Mononuclear cell (primary cell): ENCODE measurements around the gene KIDINS220. TPM values are rescaled to one million over a fixed set of nuclear protein-coding genes. Genes with fewer than 3 reads are reported as not detected.

Experiments used
- H3K27me3 ChIP-seq: 2 replicates; pipeline ENCODE4 v1.6.0; 2011; ENCODE audit warnings: low read length, control low read depth; ENCODE audit not compliant: insufficient read depth
- H3K4me1 ChIP-seq: 2 replicates; pipeline ENCODE4 v1.5.1; 2011; ENCODE audit warnings: mild to moderate bottlenecking, low read length, control low read depth; ENCODE audit not compliant: insufficient read depth
- H3K4me3 ChIP-seq: 2 replicates; pipeline ENCODE4 v1.5.1; 2011; ENCODE audit warnings: mild to moderate bottlenecking, low read length, moderate library complexity
- H3K9me3 ChIP-seq: 2 replicates; pipeline ENCODE4 v1.5.1; 2011; ENCODE audit warnings: low read depth, mild to moderate bottlenecking, control low read depth, low read length
- total RNA-seq: library from RNA; depleted of rRNA; stranded (reverse); fragments of >200 nt; gene quantifications from one replicate; pipeline ENCODE4 v1.2.3, GENCODE V29; 2012

KIDINS220 gene
- total RNA-seq, 1 donor = 62.2 TPM

DNA sequence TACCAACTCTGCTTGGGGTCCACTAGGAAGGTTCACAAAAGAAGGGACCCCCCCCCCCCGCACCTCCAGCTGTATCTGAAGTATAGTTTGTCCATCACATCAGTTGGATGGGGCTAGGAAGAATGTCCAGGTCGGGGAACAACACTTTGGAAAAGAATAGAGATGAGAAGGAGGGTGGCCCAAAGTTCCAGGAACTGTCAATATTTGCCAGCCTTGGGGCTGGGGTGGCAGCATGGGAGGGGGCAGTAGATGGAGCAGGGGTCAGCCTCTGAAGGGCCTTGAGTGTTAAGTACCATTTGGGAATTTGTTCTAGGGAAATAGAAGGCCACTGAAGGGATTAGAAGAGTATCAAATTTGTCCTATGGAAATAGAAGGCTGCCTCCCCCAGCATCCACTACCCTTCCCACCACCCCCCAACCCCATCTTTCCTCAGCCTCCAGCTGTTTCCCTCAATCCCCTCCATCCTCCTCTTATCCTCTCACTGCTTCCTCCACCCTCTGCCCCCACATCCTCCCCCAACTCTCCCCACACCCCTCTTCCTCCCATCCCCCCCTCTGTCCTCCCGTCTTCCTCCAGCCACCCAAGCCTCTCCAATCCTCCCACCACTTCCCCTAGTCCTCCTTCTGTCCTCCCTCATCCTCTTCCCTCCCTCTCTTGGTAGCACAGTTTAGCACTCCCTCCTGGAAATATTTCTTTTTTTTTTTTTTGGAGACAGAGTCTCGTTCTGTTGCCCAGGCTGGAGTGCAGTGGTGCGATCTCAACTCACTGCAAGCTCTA is 2.0 kb upstream of the KIDINS220 start:
- H3K9me3 ChIP-seq = no peaks in the 10 kb centered on the region
- H3K4me3 ChIP-seq = no peak overlapping the region
- H3K27me3 ChIP-seq = no peaks in the 10 kb centered on the region
- peaks cover 40% of the 10 kb centered on the region for H3K4me1 ChIP-seq

DNA sequence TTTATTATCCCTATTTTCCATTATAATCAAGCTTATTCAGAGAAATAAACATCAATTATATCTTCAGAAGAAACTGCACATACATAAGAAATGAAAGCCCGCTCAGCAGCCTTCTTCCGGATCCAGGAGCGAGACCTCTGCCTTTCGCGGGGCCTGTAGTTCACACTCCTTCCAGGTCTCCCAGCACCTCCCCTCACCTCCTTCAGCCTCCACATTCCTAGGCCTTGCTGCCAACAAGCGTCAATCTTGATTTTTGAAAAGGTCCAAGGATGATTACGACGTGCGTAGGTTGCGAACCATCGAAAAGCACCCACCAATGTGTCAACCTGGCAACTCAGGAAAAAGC is 355 bp upstream of the KIDINS220 start:
- H3K4me1 ChIP-seq = peaks cover 46% of the 10 kb centered on the region
- H3K4me3 ChIP-seq = peak overlapping the region; percentile 19
- H3K9me3 ChIP-seq = no peaks in the 10 kb centered on the region
- no peaks in the 10 kb centered on the region for H3K27me3 ChIP-seq

DNA sequence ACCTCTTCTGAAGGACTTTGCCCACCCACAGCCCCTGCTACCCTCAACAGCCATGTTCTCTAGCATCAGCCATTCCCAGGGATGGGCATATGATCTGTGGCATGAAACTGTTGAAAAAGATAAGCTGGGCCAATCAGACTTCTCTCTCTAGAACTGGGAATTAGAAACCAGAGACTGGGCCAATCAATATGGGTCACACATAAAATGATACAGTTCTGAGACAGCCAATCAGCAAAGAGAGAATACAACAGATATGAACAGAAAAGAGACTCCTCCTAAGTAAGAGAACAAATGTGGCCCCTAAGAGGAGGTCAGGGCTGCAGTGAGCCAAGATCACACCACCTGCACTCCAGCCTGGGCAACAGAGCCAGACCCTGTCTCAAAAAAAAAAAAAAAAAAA is 2.1 kb downstream of the KIDINS220 start:
- Histone ChIP-seq H3K4me3 (no peak overlapping the region), H3K9me3 (no peaks in the 10 kb centered on the region), H3K27me3 (no peaks in the 10 kb centered on the region), H3K4me1 (peaks cover 42% of the 10 kb centered on the region)

DNA sequence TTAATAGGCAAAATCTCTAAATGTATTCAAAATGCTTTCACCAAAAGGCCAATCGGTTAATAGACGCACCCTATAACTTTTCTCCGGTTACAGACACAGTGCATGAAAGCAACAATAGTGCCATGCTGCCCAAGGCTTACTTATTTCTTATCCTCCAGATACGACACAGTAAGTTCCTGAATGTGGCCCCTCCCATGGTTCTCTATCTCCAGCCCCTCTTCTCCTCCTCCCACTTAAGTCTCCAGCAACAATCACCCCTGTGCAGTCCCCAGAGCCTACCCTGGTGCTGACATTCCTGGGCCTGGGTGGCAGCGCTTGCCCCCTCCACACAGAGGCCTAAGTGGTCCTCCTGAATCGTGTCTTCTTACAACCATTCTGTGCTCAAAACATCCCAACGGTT is 3.6 kb downstream of the KIDINS220 start:
- peaks cover 42% of the 10 kb centered on the region for H3K4me1 ChIP-seq
- H3K9me3 ChIP-seq = no peaks in the 10 kb centered on the region
- no peaks in the 10 kb centered on the region for H3K27me3 ChIP-seq
- H3K4me3 ChIP-seq = no peak overlapping the region

DNA sequence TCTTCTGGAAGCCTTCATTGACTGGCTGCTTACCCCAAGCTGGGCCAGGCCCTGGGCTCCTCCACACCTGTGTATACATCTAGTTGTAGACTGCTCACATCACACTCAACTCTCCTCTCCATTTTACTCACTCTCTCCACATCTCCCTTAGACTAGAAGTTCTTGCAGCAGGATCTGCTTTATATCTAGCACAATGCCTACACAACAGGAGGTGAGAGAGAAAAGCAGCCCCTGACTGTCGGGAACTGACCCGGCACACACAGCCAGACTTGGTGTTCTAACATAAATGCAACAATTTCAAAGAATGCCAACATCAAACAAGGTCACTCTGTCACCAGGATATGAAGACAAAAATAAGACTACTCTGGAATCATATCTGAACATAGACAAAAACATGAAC is 5.9 kb downstream of the KIDINS220 start:
- no peaks in the 10 kb centered on the region for H3K9me3 ChIP-seq
- no peak overlapping the region for H3K4me3 ChIP-seq
- peaks cover 31% of the 10 kb centered on the region for H3K4me1 ChIP-seq
- no peaks in the 10 kb centered on the region for H3K27me3 ChIP-seq

DNA sequence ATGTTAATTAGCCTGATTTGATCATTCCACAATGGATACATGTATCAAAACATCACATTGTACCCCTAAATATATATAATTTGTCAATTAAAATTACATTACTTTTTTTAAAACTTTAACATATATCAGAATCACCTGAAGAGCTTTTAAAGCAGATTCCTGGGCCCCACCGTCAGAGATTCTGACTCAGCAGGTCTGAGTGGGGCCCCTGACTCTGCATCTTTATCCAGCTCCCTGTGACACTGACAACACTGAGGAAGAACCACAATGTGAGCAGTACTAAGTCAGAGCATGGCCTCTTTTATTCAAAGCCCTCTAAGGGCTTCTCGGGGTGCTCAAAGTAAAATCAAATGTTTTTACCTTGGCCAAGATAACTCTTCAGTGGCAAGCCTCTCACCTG is 9.7 kb downstream of the KIDINS220 start:
- Histone ChIP-seq H3K4me1 (peaks cover 4% of the 10 kb centered on the region), H3K4me3 (no peak overlapping the region), H3K27me3 (no peaks in the 10 kb centered on the region), H3K9me3 (no peaks in the 10 kb centered on the region)

DNA sequence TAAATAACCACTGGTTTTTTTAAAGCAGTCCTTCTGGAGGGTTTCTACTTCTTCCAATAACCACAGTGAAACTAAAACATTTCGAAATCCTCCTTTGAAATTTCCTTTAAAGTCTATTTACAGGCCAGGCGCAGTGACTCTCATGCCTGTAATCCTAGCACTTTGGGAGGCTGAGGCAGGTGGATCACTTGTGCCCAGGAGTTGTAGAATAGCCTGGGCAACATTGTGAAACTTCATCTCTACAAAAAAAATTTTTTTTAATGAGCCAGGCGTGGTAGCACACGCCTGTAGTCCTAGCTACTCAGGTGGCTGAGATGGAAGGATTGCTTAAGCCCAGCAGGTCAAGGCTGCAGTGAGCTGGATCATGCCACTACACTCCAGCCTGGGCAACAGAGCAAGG is 15.2 kb downstream of the KIDINS220 start:
- H3K27me3 ChIP-seq = no peaks in the 10 kb centered on the region
- peaks cover 16% of the 10 kb centered on the region for H3K4me1 ChIP-seq
- H3K4me3 ChIP-seq = no peak overlapping the region
- H3K9me3 ChIP-seq = no peaks in the 10 kb centered on the region

DNA sequence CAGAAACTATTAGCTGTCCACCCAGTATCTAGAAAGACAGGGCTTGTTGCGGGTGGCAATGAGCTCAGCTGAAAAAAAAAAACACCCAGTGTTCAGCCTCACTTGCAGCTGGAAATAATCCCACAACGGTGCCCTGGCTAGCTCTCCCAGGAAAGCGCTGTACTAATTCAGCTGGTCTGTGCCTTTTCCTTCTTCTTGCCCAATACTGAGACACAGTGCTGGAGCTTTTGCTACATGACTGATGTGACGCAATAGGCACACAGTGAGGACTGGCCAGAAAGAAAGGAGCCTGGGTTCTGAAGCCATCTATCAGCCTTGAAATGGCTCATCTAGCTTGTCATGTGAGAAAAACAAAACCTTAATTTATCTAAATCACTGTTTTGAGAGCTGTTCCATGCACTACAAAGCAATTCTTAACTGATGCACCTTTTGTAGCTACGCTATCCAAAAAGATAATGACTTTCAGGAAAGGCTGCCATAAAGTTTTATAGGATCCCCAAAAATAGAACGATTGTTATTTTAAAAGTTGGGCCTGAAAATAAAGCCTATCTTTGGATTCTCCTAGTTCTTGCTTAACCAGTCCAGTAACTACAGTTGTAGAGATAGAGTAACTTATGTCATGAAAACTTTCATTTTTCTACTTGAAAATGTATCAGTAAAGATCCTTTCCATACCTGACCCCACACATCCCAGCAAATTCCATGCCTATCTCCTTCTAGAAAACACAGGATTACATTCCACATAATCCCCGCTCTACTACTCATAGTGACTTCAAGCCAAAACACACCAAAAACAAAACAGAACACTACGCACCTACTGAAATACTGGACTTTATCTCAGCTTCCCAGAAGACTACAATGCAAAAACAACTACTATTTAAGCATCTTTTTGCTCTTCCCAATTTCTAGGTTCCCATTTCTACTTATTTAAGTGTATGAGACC is 15.9 kb downstream of the KIDINS220 start:
- H3K27me3 ChIP-seq = no peaks in the 10 kb centered on the region

DNA sequence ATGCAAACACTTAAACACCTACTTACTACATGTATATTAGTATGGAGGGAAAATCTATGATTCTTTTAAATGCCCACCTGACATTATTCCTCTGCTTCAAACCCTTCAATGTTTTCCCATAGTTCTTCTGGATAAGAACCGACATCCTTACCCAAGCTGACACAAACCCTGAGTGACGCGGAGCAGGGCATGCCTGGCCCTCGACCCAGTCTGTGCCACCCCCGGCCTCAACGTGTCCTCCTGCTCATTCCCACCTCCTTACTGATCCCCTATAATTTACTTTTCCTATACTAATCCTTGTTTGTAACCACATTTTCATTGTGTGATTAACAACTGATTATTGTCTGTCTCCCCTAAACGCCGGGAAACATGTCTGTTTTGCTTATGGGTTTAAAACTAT is 17.5 kb downstream of the KIDINS220 start:
- H3K27me3 ChIP-seq = no peaks in the 10 kb centered on the region
- no peaks in the 10 kb centered on the region for H3K9me3 ChIP-seq
- H3K4me3 ChIP-seq = no peak overlapping the region
- H3K4me1 ChIP-seq = peaks cover 16% of the 10 kb centered on the region

More for the DNA sequence above, 15.9 kb downstream of the KIDINS220 start:
- Histone ChIP-seq H3K4me3 (no peak overlapping the region), H3K9me3 (no peaks in the 10 kb centered on the region), H3K4me1 (peaks cover 16% of the 10 kb centered on the region)

DNA sequence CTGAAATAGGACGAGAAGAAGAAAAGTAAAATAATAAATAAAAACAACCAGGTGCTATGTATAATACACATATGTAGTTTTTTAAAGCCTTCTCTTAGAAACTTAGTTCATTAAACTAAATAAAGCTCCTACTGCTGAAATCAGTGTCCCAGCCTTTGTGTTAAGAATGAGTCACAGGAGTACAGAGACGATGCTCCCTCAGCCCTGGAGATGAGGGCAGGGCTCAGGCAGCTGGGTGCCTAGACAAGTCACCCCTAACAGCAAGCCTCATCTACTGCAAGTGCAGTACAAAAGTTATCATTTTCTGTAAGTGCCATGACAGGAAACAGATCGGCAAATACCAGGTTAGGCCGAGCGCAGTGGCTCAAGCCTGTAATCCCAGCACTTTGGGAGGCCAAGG is 18.2 kb downstream of the KIDINS220 start:
- Histone ChIP-seq H3K27me3 (no peaks in the 10 kb centered on the region), H3K4me3 (no peak overlapping the region), H3K9me3 (no peaks in the 10 kb centered on the region), H3K4me1 (peaks cover 16% of the 10 kb centered on the region)

DNA sequence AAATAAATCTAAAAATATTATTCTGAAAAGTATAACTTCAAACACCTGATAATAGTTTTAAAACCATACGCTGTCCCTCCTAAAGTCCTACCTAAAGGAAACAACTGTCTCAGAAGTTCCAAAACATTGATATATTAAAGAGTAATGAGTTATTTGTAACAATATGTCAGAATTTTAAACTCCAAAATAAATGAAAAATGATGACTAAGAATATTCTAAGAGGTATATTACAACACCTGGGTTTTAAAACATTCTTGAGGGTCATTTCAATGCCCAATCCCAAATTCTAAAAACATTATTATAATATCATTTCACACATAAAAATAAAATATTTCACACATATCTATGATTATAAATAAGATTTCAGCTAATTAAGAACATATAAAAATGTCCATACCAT is 20.2 kb downstream of the KIDINS220 start:
- H3K9me3 ChIP-seq = no peaks in the 10 kb centered on the region
- no peaks in the 10 kb centered on the region for H3K27me3 ChIP-seq
- peaks cover 12% of the 10 kb centered on the region for H3K4me1 ChIP-seq
- H3K4me3 ChIP-seq = no peak overlapping the region

DNA sequence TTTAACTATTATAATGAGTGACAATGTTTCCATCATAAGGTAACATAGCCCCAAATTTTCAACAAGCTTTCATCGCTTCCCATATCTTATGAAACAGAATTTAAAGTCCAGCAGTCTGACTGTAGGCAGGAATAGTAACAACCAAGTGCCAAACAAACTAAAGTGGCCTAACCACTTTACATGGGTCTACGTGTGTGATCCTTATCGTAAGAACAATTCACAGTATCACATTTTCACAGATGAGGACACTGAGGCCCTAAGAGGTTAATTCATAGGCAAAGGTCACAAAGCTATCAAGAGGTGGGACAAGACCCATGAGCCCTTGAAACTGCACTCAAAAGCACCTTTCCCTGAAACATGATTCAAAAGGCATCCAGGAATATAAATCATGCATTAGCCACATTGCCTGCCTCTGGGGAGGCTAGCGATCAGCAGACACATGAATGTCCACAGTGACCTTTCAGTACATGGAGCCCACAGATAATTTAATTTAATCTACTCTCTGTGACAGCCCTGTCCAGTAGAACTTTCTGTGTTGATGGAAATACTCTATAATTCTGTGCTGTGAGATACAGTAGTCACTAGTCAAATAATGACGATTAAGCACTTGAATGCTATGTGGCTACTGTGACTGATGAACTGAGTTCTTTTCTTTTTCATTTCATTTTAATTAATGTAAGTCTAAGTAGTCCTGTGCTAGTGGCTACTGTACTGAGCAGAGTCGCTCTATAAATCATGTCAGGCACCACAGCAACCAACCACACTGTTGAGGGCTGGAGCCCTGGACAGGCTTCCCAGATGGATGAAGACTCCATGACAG is 30.3 kb downstream of the KIDINS220 start:
- no peaks in the 10 kb centered on the region for H3K27me3 ChIP-seq
- no peaks in the 10 kb centered on the region for H3K4me1 ChIP-seq
- no peak overlapping the region for H3K4me3 ChIP-seq
- H3K9me3 ChIP-seq = no peaks in the 10 kb centered on the region

DNA sequence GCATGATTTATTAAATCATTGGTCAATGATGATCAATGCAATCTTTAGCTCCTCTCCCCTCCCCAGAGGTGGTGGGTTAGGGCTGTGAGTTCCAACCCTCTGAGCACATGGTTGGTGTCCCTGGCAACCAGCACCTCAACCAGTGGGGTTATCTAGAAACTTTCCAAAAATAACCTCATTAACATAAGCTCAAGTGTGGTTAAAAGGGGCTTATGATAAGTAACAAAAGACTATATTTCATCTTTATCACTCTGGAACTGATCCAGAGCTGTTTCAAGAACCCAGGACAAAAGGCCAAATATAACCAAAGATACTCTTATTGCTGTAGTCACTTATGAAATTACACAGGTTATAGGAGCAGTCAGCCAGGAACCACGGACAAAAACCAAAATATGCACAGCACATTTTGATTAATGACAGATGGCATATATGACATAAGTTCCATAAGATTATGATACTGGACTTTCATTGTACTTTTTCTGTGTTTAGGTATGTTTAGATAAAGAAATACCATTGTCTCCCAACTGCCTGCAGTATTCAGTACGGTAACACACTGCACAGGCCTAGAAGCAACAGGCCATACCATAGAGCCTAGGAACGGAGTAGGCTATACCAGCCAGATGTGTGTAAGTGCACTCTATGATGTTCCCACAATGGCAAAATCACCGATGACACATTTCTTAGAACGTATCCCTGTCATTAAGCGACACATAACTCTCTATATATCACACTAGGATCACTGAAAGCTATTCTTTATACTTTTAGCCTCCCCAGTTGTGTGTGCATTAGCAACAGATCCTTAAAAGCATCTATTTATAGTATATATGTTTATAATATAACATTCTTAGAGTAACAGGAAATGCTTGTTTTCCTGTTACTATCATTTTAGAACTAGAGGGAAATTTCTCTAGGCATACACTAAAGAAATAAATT is 31.9 kb downstream of the KIDINS220 start:
- H3K27me3 ChIP-seq = no peaks in the 10 kb centered on the region

More for the DNA sequence above, 31.9 kb downstream of the KIDINS220 start:
- no peaks in the 10 kb centered on the region for H3K4me1 ChIP-seq
- H3K4me3 ChIP-seq = no peak overlapping the region
- no peaks in the 10 kb centered on the region for H3K9me3 ChIP-seq
